Adrenal gland (tissue), 12 donors: ENCODE measurements around the gene PI16. TPM values are rescaled to one million over a fixed set of nuclear protein-coding genes. Genes with fewer than 3 reads are reported as not detected.
A peak's percentile ranks its signal among the peaks of the same experiment; 100 is the strongest.

ENCODE experiments used
- DNase-seq, 7 donors: peaks; one replicate each; pipeline ENCODE4 v3.0.0-alpha.2; 2019 to 2020
- H3K27ac ChIP-seq, 5 donors: fragments of 200-600 bp; sonication (generic) in 4 of 5; 1 replicate in 3 of 5; 2 replicates in 2 of 5; pipeline versions ENCODE4 v1.5.1 to v1.8.0; 2016 to 2020; ENCODE audit warnings: mild to moderate bottlenecking in 1 of 5
- H3K27me3 ChIP-seq: fragments of 200-600 bp; 2 replicates; pipeline ENCODE4 v1.8.0; 2021
- H3K36me3 ChIP-seq, 2 donors: fragments of 200-600 bp; replicated peaks in 1 of 2; 1 replicate in 1 of 2; 2 replicates in 1 of 2; pipeline versions ENCODE4 v1.5.1 to v1.8.0; 2018 to 2022
- H3K4me1 ChIP-seq, 2 donors: fragments of 200-600 bp; replicated peaks in 1 of 2; 1 replicate in 1 of 2; 2 replicates in 1 of 2; pipeline versions ENCODE4 v1.5.1 to v1.8.0; 2018 to 2021
- H3K4me3 ChIP-seq, 4 donors: fragments of 200-600 bp; sonication (generic) in 3 of 4; one replicate each; pipeline ENCODE4 v1.5.1; 2016 to 2018
- H3K9me3 ChIP-seq, 3 donors: fragments of 200-600 bp; sonication (generic) in 1 of 3; replicated peaks in 1 of 3; 1 replicate in 2 of 3; 2 replicates in 1 of 3; pipeline versions ENCODE4 v1.5.1 to v1.8.0; 2016 to 2021
- POLR2A ChIP-seq, 2 donors: fragments of 450-650 bp; IDR thresholded peaks; one replicate each; pipeline ENCODE4 v1.6.1; 2017; ENCODE audit warnings: antibody characterized with exemption in 2 of 2, mild to moderate bottlenecking in 2 of 2, moderate library complexity in 1 of 2
- whole genome bisulfite sequencing, 4 donors: extraction: QIAGEN DNeasy Blood & Tissue Kit in 2 of 4; methylation state at CpG; one replicate each; pipeline versions ENCODE4 v1.1.5 to v1.1.7; 2013 to 2017; 5-methylcytosine and 5-hydroxymethylcytosine counted together
- intact Hi-C, 2 donors: fragments of 100-400 bp; cut with DNase I; formaldehyde crosslinking; loops; one replicate each; pipeline versions ENCODE4 v1.14.1 to v1.15.0; 2022 to 2023
- polyA plus RNA-seq, 3 donors: library from polyadenylated mRNA; stranded (reverse); fragments of 200-250 nt in 2 of 3; fragments of 350-450 nt in 1 of 3; fragmentation: Illumina TruSeq in 1 of 3; extraction: RNeasy Lipid Tissue Mini Kit (QIAGEN cat#74804) in 1 of 3; gene quantifications; one replicate each; pipeline ENCODE4 v1.2.3, GENCODE V29; 2013 to 2014
- total RNA-seq, 9 donors: library from RNA; depleted of rRNA in 4 of 9; stranded (reverse); fragments of >200 nt in 4 of 9; fragments of 120-200 nt in 1 of 9; fragmentation: NEBNext Ultra II Directional in 1 of 9; extraction: Animal tissue kit (Norgen Biotek cat#: 25700) in 1 of 9; gene quantifications; one replicate each; pipeline versions ENCODE4 v1.1.0 to v1.2.4, GENCODE V29; 2013 to 2023
- TF ChIP-seq, protein P1 (sequence below), 6 experiments: fragments of 450-650 bp in 4 of 6; fragments of 200-600 bp in 2 of 6; sonication (generic) in 1 of 6; IDR thresholded peaks; 1 replicate in 5 of 6; 2 replicates in 1 of 6; pipeline versions ENCODE4 v1.5.1 to v1.8.0; 2016 to 2021; ENCODE audit warnings: antibody characterized with exemption in 6 of 6, mild to moderate bottlenecking in 2 of 6, moderate library complexity in 1 of 6
- donor health status: healthy with polysubstance abuse.
- donor health status: Bipolar disorder and iron deficiency.
- donor health status: DM: yes; HTN: yes; CAD: no.
- donor health status: DM: no; HTN: no; CAD: no.
- donor health status: DM: no; HTN: no; CAD: no.
- donor health status: DM: yes; HTN: yes; CAD: no.

Gene PI16
- total and polyA plus RNA-seq, 12 donors = 0.12 to 9.3 (median 0.68) TPM; not detected in 1

- Histone ChIP-seq H3K4me3 (no peak overlapping the region), H3K4me1 (no peaks in the 10 kb centered on the region), H3K27ac (no peak overlapping the region), H3K27me3 (no peaks in the 10 kb centered on the region), H3K9me3 (no peaks in the 10 kb centered on the region), H3K36me3 (no peaks in the 10 kb centered on the region)
- 84 to 88% (median 85%) methylated on average over 3 of the region's 3 CpGs for WGBS, 4 donors
- intact Hi-C loops = no loop called here
- no peak for DNase-seq
- TF ChIP-seq POLR2A (IDR thresholded peaks at IDR 0.05) = no peak
- TF ChIP-seq, protein P1, sequence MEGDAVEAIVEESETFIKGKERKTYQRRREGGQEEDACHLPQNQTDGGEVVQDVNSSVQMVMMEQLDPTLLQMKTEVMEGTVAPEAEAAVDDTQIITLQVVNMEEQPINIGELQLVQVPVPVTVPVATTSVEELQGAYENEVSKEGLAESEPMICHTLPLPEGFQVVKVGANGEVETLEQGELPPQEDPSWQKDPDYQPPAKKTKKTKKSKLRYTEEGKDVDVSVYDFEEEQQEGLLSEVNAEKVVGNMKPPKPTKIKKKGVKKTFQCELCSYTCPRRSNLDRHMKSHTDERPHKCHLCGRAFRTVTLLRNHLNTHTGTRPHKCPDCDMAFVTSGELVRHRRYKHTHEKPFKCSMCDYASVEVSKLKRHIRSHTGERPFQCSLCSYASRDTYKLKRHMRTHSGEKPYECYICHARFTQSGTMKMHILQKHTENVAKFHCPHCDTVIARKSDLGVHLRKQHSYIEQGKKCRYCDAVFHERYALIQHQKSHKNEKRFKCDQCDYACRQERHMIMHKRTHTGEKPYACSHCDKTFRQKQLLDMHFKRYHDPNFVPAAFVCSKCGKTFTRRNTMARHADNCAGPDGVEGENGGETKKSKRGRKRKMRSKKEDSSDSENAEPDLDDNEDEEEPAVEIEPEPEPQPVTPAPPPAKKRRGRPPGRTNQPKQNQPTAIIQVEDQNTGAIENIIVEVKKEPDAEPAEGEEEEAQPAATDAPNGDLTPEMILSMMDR (IDR thresholded peaks at IDR 0.05) = no peak
Observed at GRCh38 chr6:36949636-36950035, 4.9 kb upstream of the PI16 start.

GRCh38 chr6:36953931-36954261, 642 bp upstream of the PI16 start:
- TF ChIP-seq POLR2A (IDR thresholded peaks at IDR 0.05) = no peak
- TF ChIP-seq, protein P1 (IDR thresholded peaks at IDR 0.05) = no peak
- WGBS, 4 donors = 75 to 88% (median 87%) methylated on average over 1 of the region's 1 CpG

GRCh38 chr6:36955136-36955535, 598 bp downstream of the PI16 start:
- no peaks in the 10 kb centered on the region for H3K9me3 ChIP-seq
- WGBS, 4 donors = 63 to 76% (median 73%) methylated on average over 6 of the region's 6 CpGs
- H3K27ac ChIP-seq = no peak overlapping the region
- no peak overlapping the region for H3K4me3 ChIP-seq
- peak in 3 of 7 donors; percentile 2 to 37 (median 12) for DNase-seq
- intact Hi-C loops = no loop called here
- H3K36me3 ChIP-seq = no peaks in the 10 kb centered on the region
- TF ChIP-seq POLR2A (IDR thresholded peaks at IDR 0.05) = no peak
- TF ChIP-seq, protein P1 (IDR thresholded peaks at IDR 0.05) = no peak
- H3K27me3 ChIP-seq = no peaks in the 10 kb centered on the region
- H3K4me1 ChIP-seq = no peaks in the 10 kb centered on the region

More at GRCh38 chr6:36953931-36954261, 642 bp upstream of the PI16 start:
- intact Hi-C loops = no loop called here
- no peaks in the 10 kb centered on the region for H3K4me1 ChIP-seq
- H3K27ac ChIP-seq = no peak overlapping the region
- peak in 2 of 7 donors; percentile 6 to 11 for DNase-seq
- no peak overlapping the region for H3K4me3 ChIP-seq
- no peaks in the 10 kb centered on the region for H3K9me3 ChIP-seq
- H3K36me3 ChIP-seq = no peaks in the 10 kb centered on the region
- no peaks in the 10 kb centered on the region for H3K27me3 ChIP-seq

DNA sequence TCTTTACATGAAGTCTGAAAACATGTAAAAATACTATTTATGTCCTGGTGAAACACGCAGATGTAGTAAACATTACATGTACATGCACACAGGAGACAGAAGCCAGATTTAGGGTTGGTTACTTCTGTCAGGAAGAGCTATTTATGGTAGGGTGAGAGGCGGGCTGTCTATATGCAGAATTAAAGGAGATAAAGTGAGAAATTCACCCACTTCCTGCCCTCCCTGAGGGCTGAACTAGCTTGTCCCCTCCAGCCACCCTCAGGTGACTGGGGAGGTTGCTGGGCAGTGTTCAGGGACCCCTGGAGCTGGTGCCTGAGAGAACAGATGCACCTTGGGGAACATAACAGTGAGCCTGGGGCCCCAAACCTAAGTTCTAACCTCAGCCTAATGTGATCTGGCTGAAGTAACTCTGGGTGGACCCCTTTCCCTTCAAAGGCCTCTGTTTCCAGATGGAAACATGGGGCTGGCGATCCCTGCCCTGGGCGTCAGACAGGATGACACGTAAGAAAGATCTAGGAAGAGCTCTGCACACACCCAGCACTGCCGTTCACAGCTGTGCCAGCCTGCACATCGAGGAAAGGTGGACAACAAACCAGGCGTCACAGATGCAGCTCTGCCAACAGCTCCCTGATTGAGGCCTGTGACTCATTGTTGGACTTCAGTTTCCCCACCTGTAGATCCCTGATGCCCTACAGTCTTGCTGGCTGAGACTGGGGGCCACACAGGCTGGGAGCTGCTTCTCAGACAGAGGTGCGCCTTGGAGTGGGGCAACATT, 1.3 kb downstream of the PI16 start:
- H3K27me3 ChIP-seq = no peaks in the 10 kb centered on the region
- no peak overlapping the region for H3K4me3 ChIP-seq
- peaks cover 0 to 5% of the 10 kb centered on the region in 2 donors for H3K4me1 ChIP-seq
- intact Hi-C loops = no loop called here
- no peak for TF ChIP-seq POLR2A (IDR thresholded peaks at IDR 0.05)
- TF ChIP-seq, protein P1 (IDR thresholded peaks at IDR 0.05) = no peak
- H3K27ac ChIP-seq = no peak overlapping the region
- H3K9me3 ChIP-seq = no peaks in the 10 kb centered on the region
- WGBS, 4 donors = 64 to 81% (median 73%) methylated on average over 8 to 9 of the region's 9 CpGs
- H3K36me3 ChIP-seq = no peaks in the 10 kb centered on the region
- peak in 4 of 7 donors; percentile 25 to 72 (median 52) for DNase-seq
